HEK293 (cell line): ENCODE data around the gene RHBDF2.

Experiments used
- CTCF ChIP-seq: fragments of 450-650 bp; formaldehyde crosslinking; IDR thresholded peaks from 2 replicates; pipeline ENCODE4 v1.5.1; 2016; ENCODE audit warnings: missing biosample characterization, missing genetic modification characterization
- GLI2 ChIP-seq: fragments of 450-650 bp; formaldehyde crosslinking; IDR thresholded peaks from 2 replicates; pipeline ENCODE4; 2017; ENCODE audit warnings: missing biosample characterization, missing genetic modification characterization, low read depth, borderline replicate concordance
- HOXC10 ChIP-seq: sonication (generic); formaldehyde crosslinking; IDR thresholded peaks from 2 replicates; pipeline ENCODE4 v1.8.1; 2023; ENCODE audit warnings: mild to moderate bottlenecking, missing genetic modification reagents
- KLF10 ChIP-seq: fragments of 450-650 bp; IDR thresholded peaks from 2 replicates; pipeline ENCODE4 v1.5.1; 2018; ENCODE audit warnings: missing biosample characterization, mild to moderate bottlenecking, missing genetic modification characterization
- MZF1 ChIP-seq: fragments of 450-650 bp; formaldehyde crosslinking; IDR thresholded peaks from 2 replicates; pipeline ENCODE4 v1.5.1; 2017; ENCODE audit warnings: missing biosample characterization, missing genetic modification characterization, borderline replicate concordance
- PRDM2 ChIP-seq: fragments of 450-650 bp; formaldehyde crosslinking; IDR thresholded peaks from 2 replicates; pipeline ENCODE4 v1.5.1; 2016; ENCODE audit warnings: missing biosample characterization, missing genetic modification characterization, borderline replicate concordance
- PRDM6 ChIP-seq: fragments of 450-650 bp; formaldehyde crosslinking; IDR thresholded peaks from 2 replicates; pipeline ENCODE4 v1.5.1; 2017; ENCODE audit warnings: missing biosample characterization, missing genetic modification characterization
- SP2 ChIP-seq: fragments of 450-650 bp; formaldehyde crosslinking; IDR thresholded peaks from 2 replicates; pipeline ENCODE4 v1.5.1; 2016; ENCODE audit warnings: missing biosample characterization, missing genetic modification characterization
- ZBTB8A ChIP-seq: fragments of 450-650 bp; formaldehyde crosslinking; IDR thresholded peaks from 2 replicates; pipeline ENCODE4 v1.5.1; 2016; ENCODE audit warnings: missing biosample characterization, missing genetic modification characterization
- ZEB2 ChIP-seq: fragments of 450-650 bp; formaldehyde crosslinking; IDR thresholded peaks from 2 replicates; pipeline ENCODE4 v1.5.1; 2016; ENCODE audit warnings: missing biosample characterization, missing genetic modification characterization
- ZNF112 ChIP-seq: fragments of 450-650 bp; formaldehyde crosslinking; IDR thresholded peaks from 2 replicates; pipeline ENCODE4 v1.5.0; 2017; ENCODE audit warnings: missing biosample characterization, missing genetic modification characterization
- ZNF146 ChIP-seq: fragments of 450-650 bp; formaldehyde crosslinking; IDR thresholded peaks from 2 replicates; pipeline ENCODE4 v1.5.1; 2016; ENCODE audit warnings: missing biosample characterization, missing genetic modification characterization
- ZNF169 ChIP-seq: fragments of 450-650 bp; formaldehyde crosslinking; IDR thresholded peaks from 2 replicates; pipeline ENCODE4 v1.5.1; 2016; ENCODE audit warnings: missing biosample characterization, missing genetic modification characterization
- ZNF280C ChIP-seq: fragments of 450-650 bp; formaldehyde crosslinking; IDR thresholded peaks from 2 replicates; pipeline ENCODE4 v1.5.1; 2016; ENCODE audit warnings: missing biosample characterization, missing genetic modification characterization
- ZNF350 ChIP-seq: fragments of 450-650 bp; formaldehyde crosslinking; IDR thresholded peaks from 2 replicates; pipeline ENCODE4 v1.5.0; 2017; ENCODE audit warnings: missing biosample characterization, mild to moderate bottlenecking, missing genetic modification characterization
- ZNF366 ChIP-seq: fragments of 450-650 bp; formaldehyde crosslinking; conservative IDR thresholded peaks from 2 replicates; pipeline ENCODE4 v1.5.1; 2016; ENCODE audit warnings: missing biosample characterization, missing genetic modification characterization
- ZNF398 ChIP-seq: fragments of 450-650 bp; formaldehyde crosslinking; IDR thresholded peaks from 2 replicates; pipeline ENCODE4 v1.5.1; 2017; ENCODE audit warnings: missing biosample characterization, missing genetic modification characterization
- ZNF48 ChIP-seq: fragments of 450-650 bp; formaldehyde crosslinking; IDR thresholded peaks from 2 replicates; pipeline ENCODE4 v1.5.1; 2016; ENCODE audit warnings: missing biosample characterization, missing genetic modification characterization
- ZNF596 ChIP-seq: fragments of 450-650 bp; IDR thresholded peaks from 2 replicates; pipeline ENCODE4 v1.5.0; 2018; ENCODE audit warnings: missing biosample characterization, mild to moderate bottlenecking, missing genetic modification characterization, moderate library complexity
- ZNF639 ChIP-seq: fragments of 450-650 bp; formaldehyde crosslinking; IDR thresholded peaks from 2 replicates; pipeline ENCODE4 v1.5.1; 2016; ENCODE audit warnings: missing biosample characterization, missing genetic modification characterization
- ZNF692 ChIP-seq: fragments of 450-650 bp; formaldehyde crosslinking; IDR thresholded peaks from 2 replicates; pipeline ENCODE4 v1.5.1; 2016; ENCODE audit warnings: missing biosample characterization, missing genetic modification characterization
- ZNF701 ChIP-seq: fragments of 450-650 bp; formaldehyde crosslinking; IDR thresholded peaks from 2 replicates; pipeline ENCODE4 v1.5.1; 2016; ENCODE audit warnings: missing biosample characterization, missing genetic modification characterization

The RHBDF2 gene

GRCh38 chr17:76529224-76530094 is 28.2 kb upstream of the RHBDF2 start (continued):
- TF ChIP-seq ZEB2 (tag by site-specific recombination) (no peak), CTCF (no peak), HOXC10 (CRISPR knock-in tag) (no peak), ZNF169 (tag by site-specific recombination) (no peak), GLI2 (tag by site-specific recombination) (no peak), ZNF701 (no peak), ZNF112 (tag by site-specific recombination) (no peak), ZNF280C (tag by site-specific recombination) (no peak), PRDM6 (tag by site-specific recombination) (no peak), ZNF398 (tag by site-specific recombination) (peak; percentile 67), ZNF692 (no peak), PRDM2 (no peak), ZNF596 (tag by site-specific recombination) (no peak), ZNF639 (tag by site-specific recombination) (no peak), ZNF146 (tag by site-specific recombination) (no peak), ZNF48 (tag by site-specific recombination) (no peak), ZNF366 (no peak), ZNF350 (tag by site-specific recombination) (no peak), ZBTB8A (tag by site-specific recombination) (peak; percentile 52), KLF10 (no peak), SP2 (tag by site-specific recombination) (no peak), MZF1 (tag by site-specific recombination) (no peak)
